HG03575 (cell line): ENCODE data around the gene ATRNL1.

ENCODE experiments used
- ATAC-seq: cut with Tn5 transposase; IDR thresholded peaks from one replicate; pipeline ENCODE4 v1.9.1; 2021; ENCODE audit not compliant: unreplicated experiment, insufficient number of reproducible peaks, low FRiP score; ENCODE audit errors: extremely low read depth

The ATRNL1 gene

DNA sequence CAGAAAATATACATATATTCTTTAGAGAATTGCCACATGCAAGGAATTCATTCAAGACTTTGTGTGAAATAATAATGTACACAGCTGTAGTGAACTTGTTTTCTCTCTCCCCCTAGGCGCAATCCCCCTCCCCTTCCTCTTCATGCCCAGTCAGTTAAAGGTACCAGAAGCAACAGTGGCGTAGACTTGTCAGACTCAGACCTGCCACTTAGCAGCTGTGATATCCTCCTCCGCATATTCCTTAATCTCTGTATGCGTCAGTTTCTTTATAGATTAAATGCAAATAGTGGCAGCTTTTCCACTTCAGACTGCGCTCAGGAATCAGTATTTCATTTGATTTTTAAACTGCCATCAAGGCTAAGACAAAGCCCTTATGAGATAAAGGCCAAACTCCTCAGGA lies 815.9 kb downstream of the ATRNL1 start:
- ATAC-seq = no peak

DNA sequence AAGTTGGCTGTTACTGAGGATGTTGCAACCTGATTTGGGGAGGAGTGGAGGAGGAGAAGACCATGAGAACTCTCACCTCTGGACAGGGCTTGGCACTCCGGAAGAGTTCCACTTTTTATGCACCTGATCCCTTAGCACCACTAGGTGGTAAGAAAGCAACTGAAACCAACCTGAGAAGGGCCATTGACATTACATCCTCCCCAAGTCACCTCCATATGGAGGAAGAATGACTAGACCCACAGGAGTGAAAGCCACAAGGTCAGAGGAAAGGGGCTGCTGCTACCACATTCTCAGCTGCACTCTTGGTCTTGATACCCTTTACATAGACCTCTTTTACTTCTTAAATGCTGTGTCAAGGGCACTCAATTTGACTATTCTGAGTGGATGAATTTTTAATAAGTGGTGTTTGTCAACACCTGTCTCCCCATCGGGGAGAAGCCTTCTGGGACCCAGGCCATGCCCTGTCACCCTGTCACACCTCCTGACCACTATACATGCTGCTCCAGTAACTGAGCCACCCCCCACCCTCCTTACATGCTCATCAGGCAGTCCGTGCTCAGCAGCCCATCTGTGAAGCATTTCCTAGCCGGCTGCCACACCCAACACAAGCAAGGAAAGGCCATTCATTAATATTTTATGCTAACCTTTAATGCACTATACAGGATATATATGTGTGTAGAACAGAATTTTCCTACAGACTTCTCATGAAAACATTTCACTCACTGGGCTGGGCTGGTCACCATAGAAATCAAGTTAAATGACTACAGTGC lies 817.0 kb downstream of the ATRNL1 start:
- ATAC-seq = no peak

DNA sequence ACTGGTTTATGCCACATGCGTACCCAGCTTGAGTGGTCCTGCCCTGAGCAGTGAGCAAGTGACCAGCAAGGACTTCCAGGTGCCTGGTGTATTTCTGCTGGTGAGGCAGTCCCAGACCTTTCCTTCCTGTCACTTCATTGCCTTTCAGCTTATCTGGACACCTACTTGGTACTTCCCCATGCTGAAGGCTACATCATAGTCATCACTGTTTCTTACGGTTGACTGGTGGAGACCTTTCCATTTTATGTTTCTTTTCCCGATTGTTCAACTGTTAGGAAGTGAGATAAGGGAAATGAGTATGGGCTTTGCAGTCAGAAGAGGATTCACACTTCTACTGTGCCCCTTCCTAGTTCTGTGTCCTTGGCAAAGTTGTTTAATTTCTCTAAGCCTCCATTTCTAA lies 821.3 kb downstream of the ATRNL1 start:
- ATAC-seq = no peak

DNA sequence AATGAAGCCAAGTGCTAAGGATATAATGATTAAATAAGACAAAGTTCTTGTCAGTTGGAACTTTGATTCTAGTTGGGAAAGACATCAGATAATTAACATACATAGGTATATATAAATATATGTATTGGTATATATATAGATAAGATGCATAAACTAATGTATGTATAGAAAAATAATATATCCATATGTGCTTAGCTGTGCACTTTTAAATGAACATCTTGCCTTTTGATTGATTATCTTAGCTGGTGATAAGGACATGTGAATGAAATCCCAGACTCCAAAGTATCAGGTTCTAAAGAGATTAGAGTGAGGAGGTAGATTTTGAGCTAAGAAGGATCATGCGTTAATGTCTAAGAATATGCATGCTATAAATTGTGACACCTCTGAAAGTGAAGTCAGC lies 822.3 kb downstream of the ATRNL1 start:
- ATAC-seq = no peak

DNA sequence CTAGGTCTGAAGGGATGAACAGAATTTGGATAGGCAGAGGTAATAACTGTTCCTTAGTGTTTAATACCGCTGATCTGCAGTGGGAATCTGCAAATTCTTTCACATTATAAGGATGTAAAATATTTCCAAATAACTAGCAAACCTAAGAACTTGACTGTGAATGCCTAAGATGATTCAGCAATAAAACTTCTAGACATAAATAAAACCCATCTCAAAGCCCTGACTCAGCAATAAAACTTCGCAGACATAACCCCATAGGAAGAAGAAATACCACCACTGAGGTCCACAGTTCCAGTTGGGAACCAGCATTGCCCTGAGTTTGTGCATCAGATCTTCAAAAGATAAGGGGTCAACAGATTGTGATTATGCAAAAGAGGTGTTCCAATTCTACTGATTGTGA lies 825.6 kb downstream of the ATRNL1 start:
- no peak for ATAC-seq

DNA sequence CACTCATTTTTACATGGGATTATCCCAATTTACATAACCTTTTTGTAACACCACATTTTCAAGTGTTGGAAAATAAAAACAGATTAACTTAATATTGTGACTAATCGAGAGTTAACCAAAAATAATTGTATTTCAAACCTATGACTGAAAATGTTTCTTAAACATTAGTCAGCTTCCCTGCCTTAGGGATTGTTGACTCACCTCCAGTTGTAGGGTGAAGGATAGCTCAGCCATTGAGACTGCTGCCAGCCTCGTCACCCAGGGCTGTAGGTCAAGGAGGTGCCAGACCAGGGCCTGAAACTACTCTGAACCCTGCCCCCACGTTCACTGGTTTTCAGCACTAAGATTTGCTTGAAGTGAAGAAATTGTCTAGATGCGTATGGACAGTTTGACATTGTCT lies 828.6 kb downstream of the ATRNL1 start:
- no peak for ATAC-seq

DNA sequence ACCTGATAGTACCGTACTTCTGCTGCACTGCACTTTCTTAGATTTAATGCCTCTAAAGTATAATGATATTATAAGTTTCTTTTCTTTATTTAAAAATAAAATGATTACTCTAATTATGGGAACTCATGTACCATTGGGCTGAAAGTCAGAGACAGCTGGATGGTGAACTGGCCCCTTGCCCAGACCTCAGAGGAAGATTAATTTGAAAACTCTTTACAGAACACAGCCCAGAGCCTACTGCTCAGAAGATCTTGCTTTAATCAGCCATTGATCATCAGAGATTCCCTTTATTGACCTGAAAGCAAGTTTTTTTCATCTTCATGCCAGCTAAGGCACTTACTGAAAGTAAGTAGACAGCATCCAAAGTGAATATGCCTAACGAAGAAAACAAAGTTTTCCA lies 838.1 kb downstream of the ATRNL1 start:
- no peak for ATAC-seq

DNA sequence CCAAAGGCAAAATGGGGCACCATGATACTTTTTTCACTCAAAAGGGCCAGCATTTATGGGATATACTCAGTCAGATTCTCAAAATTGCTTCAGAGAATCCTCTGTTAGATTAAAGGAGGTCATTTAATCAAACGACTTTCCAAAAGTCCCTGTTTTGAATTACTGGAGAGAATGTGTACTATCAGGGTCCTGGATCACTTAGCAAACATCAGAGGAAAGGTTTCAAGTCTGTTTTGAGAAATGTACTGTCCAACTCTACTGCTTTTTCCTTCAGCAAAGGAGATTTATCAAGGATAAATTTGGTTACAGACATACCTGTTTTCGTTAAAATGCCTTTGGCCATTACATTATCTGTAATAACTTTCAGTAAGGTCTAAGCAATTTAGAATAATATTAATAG lies 838.9 kb downstream of the ATRNL1 start:
- no peak for ATAC-seq

DNA sequence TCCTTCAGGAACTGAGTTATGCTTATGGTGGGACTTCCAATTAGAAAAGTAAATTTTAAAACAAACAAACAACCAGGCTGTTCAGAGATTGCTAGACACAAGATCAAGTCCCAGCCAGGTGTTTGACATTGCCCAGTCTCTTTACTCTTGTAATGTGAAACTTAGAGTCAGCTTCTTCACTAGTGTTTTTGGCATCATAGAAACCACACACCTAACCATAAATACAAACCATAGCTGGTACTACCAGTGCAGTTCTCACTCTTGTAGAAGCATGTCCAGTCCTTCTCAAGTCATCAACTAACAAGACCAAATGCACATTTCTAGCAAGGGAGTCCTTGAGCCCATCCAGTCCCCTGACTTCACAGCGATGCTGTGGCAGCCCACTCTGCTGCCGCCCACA lies 839.9 kb downstream of the ATRNL1 start:
- no peak for ATAC-seq

DNA sequence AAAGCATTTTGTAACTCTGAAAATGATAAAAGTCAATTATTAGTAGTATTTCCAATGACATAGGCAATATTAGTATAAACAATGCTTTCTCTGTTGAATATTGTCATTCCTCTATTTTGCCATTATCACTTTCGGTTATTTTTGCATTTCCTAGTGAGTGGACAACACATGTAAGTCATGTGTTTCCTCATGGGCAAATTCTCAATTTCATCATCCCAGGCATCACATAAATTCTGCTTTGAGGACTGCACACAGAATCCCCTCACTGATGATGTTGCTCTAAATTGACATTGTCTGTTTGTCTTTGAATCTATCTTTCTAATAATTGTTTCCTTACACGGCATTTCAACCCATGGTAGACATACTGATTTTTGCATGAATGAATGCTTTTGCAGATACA lies 842.6 kb downstream of the ATRNL1 start:
- no peak for ATAC-seq

DNA sequence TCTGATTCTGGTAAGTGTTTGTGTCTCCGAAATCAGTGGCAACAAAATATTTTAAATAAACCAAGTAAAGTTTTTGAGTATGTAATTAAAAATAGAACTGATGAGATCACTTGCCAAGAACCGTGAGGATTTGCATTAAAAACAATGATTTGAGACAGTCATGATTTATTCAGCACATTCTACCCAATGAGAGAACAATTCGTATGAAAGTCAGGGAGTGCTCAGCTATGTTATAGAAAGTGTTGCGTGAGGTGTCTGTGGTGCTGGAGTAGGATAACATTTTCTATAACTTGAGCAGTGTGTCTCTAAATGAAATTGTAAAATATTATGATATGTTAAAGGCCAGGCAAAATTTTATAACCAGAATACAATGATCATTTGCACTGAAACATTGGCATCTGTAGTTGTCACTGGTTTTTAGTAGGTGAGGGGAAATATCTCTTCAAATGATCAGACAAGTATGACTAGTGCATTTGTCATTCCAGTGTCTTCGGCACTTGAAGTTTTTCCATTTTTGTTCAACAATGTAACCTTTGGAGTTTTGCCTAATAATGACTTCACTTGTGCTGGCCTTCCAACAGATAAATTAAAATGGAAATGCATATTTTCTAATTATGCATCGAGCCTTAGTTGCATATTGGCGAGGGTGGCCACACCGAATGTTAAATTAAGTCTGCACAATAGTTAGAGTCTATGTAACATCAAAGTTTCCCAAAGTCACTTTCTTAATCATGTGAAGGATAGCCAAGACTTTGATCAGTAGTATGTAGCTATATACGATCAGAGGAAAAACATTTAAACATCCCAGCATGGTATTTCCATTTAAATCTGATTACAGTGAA lies 844.0 kb downstream of the ATRNL1 start:
- no peak for ATAC-seq

DNA sequence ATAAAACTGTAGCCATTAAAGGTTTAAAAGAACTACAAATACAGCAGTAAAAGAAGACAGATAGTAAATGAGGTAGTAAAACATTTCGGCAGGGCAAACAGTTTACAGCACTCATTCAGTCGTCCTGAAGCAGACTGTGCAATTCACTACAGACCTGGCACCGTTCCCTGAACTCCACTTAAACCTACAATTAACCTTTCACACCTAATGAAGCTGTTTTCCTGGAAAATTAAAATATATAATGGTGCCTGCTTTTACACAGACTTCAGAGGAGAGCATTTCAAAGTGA lies 844.5 kb downstream of the ATRNL1 start:
- no peak for ATAC-seq

DNA sequence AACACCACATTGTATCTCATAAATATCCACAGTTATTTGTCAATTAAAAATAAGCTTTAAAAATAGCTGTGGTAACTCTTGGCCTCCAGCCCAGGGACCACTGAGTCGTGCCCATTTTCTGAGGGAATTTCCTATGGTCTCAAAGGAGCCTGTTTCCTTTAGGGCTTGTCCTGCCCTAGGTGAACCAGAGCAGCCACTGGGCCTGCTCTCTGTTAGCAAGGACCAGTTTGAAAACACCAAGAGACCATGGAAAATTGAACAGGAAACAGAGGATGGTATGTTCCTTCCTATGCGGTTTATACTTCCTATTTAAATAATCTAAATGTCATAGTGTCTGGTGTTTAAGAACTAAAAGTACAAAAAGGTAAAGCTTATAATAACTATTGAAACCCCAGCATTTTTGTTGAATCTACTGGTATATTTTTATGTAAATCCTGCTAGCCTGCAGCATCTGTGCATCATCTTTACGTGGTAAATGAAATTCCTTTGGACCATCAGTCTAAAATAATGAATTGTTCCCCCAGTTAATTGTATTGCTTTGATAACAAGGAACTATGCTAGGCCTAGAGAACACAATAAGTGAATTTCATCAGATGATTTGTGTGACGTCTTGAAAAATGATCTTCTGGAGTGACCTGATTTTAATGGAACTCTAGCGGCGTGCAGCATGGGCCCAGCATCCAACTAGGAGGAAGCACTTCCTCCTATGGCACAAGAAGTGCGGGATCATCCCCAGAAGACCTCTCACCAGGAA lies 846.1 kb downstream of the ATRNL1 start:
- no peak for ATAC-seq

DNA sequence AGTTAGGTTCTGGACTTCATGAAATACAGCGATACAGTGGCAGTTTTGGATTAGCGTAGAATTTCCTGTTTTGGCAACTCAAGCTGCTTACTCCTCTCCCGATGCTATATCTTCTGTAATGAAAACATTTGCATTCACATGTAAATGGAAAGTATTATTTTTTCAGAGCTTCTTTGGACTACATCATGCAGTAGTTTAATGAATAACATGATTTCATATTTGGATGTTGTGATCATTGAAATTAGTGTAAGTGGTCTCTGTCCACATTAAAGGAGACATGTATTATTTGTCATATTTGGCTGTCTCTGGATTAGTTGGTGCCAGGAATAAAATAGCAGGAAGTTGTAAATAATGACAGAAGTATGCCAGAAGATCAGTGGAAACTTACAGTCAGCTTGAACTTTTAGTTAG lies 848.2 kb downstream of the ATRNL1 start:
- ATAC-seq = no peak

DNA sequence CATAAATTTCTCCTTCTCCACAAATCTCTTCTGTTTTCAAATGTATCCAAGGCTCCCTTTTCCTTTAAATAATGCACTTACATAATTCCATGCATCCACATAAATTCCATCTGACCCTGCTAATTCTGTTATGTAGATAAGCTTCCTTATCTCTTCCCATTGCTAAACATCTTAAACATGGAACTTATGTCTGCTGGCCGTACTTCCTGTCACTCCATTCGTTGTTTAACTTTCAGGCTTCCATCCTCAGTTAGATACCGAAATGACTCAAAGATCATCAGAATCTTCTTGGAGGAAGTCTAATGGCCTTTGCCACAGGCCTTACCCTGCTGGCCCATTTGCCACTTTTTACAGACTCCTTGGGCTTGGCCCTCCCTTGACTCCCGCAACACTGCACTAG lies 848.9 kb downstream of the ATRNL1 start:
- no peak for ATAC-seq

DNA sequence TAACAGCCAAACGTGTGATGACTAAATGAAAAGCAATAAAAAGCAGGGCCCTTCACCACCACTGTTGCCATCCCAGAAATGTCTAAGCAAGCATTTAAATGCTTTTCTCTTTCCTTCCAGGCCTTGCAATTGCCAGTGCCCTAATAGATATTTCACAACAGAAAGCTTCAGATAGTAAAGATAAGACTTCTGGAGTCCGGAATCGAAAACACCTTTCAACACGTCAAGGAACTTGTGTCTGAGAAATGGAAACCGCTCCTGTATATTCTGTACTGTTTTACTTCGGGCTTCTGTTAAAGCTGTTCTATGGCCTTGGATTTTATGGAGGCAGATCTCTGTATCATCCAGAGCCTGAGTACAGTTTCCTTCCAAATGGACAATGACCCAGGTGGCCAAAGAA lies 851.4 kb downstream of the ATRNL1 start:
- ATAC-seq = no peak

DNA sequence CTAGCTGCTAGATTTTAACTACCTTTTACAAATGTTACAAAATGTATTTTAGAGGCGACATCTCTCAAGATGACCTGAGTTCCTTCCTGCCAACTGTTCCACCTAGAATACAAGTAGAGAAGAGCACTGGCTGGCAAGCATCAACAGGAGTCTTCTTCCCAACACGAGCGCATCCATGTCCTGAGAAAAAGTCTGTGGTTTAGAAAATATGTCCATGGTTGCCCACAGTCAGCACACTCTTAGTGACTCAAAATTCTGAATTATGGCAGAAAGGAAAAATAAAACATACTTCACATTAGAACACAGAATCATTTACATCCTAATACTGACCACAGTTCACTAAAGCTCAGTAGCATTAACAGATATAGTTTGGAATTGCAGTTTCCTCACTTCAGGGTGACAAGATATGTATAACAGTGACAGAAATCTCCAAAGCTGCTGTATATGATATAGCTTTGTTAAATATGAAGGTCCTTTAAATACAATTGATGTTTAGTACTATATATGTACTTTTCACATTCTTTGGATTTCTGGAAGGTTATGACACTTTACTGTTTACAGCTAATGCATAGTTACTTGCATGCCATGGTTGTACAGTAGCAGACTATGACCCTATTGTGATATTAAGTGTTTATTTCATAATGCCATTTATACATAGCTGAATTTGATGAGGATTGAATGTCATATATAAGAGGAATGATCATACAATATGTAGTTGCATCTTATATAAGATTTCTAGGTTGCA lies 852.7 kb downstream of the ATRNL1 start:
- ATAC-seq = no peak

DNA sequence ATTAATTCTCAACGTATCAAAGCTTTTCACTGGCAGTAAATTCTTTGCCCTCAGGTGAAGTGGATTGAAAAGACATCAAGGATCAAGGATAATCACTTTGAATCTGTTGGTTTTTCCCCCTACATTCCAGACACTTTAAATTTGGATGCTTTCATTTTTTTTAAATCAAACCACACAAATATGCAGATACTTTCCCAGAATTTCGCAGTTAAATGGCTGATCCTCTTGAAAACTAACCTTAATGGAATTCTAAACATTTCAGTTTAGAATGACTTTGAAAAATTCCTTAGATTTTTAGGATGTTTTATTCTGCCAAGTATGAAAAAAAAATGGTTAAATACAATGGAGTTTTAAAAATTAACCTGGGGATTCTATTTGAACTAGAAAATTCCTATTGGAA lies 853.9 kb downstream of the ATRNL1 start:
- no peak for ATAC-seq

DNA sequence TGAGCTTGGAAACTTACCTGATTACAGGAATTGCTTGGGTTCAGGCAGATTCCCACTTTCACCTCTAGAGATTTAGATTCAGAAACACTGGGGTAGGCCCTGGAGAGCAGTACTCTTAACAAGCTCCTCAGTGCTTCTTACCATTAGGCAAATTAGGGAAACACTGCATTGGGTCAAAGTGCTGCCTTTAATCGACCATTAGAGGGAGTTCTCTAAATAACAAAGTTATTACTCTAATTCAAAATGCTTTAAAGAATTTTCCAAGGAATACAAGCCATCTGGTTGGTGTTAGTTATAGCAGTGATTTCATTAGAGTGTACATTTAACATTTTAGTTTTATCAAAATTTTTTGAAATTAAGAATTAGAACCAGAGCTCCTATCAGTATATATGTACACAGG lies 855.3 kb downstream of the ATRNL1 start:
- ATAC-seq = no peak
